ENCODE data around the gene CFI. TPM values are rescaled to one million over a fixed set of nuclear protein-coding genes. Genes with fewer than 3 reads are reported as not detected.
"Not testable (repeated sequence)": the region's sequence is repeated elsewhere in the genome, so short reads cannot be mapped to it uniquely, and the experiment has no call there.

Gene CFI
- total RNA-seq, 1 donor from 2014 or later = not detected

- H3K4me3 Mint-ChIP-seq = no peak overlapping the region
- no peak for DNase-seq (ENCODE audit: low read depth, low spot score)
- no peak overlapping the region for H3K27ac Mint-ChIP-seq (ENCODE audit: unreplicated experiment)
- peaks cover 30% of the 10 kb centered on the region for H3K27me3 Mint-ChIP-seq (ENCODE audit: low read depth)
- H3K9me3 Mint-ChIP-seq = peaks cover 13% of the 10 kb centered on the region
- no peak for TF ChIP-seq CTCF (conservative IDR thresholded peaks at IDR 0.05)
- no peaks in the 10 kb centered on the region for H3K4me1 Mint-ChIP-seq
- H3K36me3 Mint-ChIP-seq (ENCODE audit: low read depth) = no peaks in the 10 kb centered on the region
Observed at GRCh38 chr4:109795059-109795458, 6.7 kb downstream of the CFI start.

GRCh38 chr4:109787807-109788206 lies 14.0 kb downstream of the CFI start:
- Mint-ChIP-seq H3K9me3 (peaks cover 11% of the 10 kb centered on the region), H3K4me1 (no peaks in the 10 kb centered on the region), H3K4me3 (no peak overlapping the region), H3K27ac (ENCODE audit: unreplicated experiment) (no peak overlapping the region), H3K27me3 (ENCODE audit: low read depth) (peaks cover 20% of the 10 kb centered on the region), H3K36me3 (ENCODE audit: low read depth) (peaks cover 7% of the 10 kb centered on the region)
- DNase-seq (ENCODE audit: low read depth, low spot score) = no peak
- no peak for TF ChIP-seq CTCF (conservative IDR thresholded peaks at IDR 0.05)

GRCh38 chr4:109786846-109787245 lies 15.0 kb downstream of the CFI start:
- Mint-ChIP-seq H3K4me1 (no peaks in the 10 kb centered on the region), H3K9me3 (peaks cover 11% of the 10 kb centered on the region), H3K36me3 (ENCODE audit: low read depth) (peaks cover 7% of the 10 kb centered on the region), H3K4me3 (no peak overlapping the region), H3K27ac (ENCODE audit: unreplicated experiment) (no peak overlapping the region), H3K27me3 (ENCODE audit: low read depth) (peaks cover 27% of the 10 kb centered on the region)
- DNase-seq (ENCODE audit: low read depth, low spot score) = no peak
- no peak for TF ChIP-seq CTCF (conservative IDR thresholded peaks at IDR 0.05)

GRCh38 chr4:109782092-109782491 lies 19.7 kb downstream of the CFI start:
- not testable (repeated sequence) for H3K27ac Mint-ChIP-seq (ENCODE audit: unreplicated experiment); H3K9me3 Mint-ChIP-seq; H3K4me1 Mint-ChIP-seq; DNase-seq (ENCODE audit: low read depth, low spot score); H3K4me3 Mint-ChIP-seq; H3K36me3 Mint-ChIP-seq (ENCODE audit: low read depth)
- H3K27me3 Mint-ChIP-seq (ENCODE audit: low read depth) = peaks cover 31% of the 10 kb centered on the region

- H3K4me1 Mint-ChIP-seq = no peaks in the 10 kb centered on the region
- H3K36me3 Mint-ChIP-seq (ENCODE audit: low read depth) = no peaks in the 10 kb centered on the region
- H3K27me3 Mint-ChIP-seq (ENCODE audit: low read depth) = peaks cover 20% of the 10 kb centered on the region
- H3K27ac Mint-ChIP-seq (ENCODE audit: unreplicated experiment) = no peak overlapping the region
- TF ChIP-seq CTCF (conservative IDR thresholded peaks at IDR 0.05) = no peak
- no peak for DNase-seq (ENCODE audit: low read depth, low spot score)
- H3K4me3 Mint-ChIP-seq = no peak overlapping the region
- H3K9me3 Mint-ChIP-seq = peaks cover 2% of the 10 kb centered on the region
Observed at GRCh38 chr4:109764789-109765402, 36.9 kb downstream of the CFI start.

GRCh38 chr4:109764376-109764775 lies 37.4 kb downstream of the CFI start:
- Mint-ChIP-seq H3K9me3 (peaks cover 2% of the 10 kb centered on the region), H3K27me3 (ENCODE audit: low read depth) (peaks cover 15% of the 10 kb centered on the region), H3K4me3 (no peak overlapping the region), H3K4me1 (no peaks in the 10 kb centered on the region), H3K36me3 (ENCODE audit: low read depth) (no peaks in the 10 kb centered on the region), H3K27ac (ENCODE audit: unreplicated experiment) (no peak overlapping the region)
- no peak for DNase-seq (ENCODE audit: low read depth, low spot score)
- no peak for TF ChIP-seq CTCF (conservative IDR thresholded peaks at IDR 0.05)

Data from neural crest cell (in vitro differentiated cells).